Body of pancreas (tissue), 4 donors: Measurements from ENCODE around the gene SYK. TPM values are rescaled to one million over a fixed set of nuclear protein-coding genes. Genes with fewer than 3 reads are reported as not detected.

Experiments
- ATAC-seq: fragments of 150-250 bp; one replicate; pipeline ENCODE4 v1.9.1; 2016
- DNase-seq, 4 donors: peaks; one replicate each; pipeline ENCODE4 v3.0.0-alpha.2; 2019
- H3K27ac ChIP-seq, 4 donors: fragments of 200-600 bp; sonication (generic); 1 replicate in 3 of 4; 2 replicates in 1 of 4; pipeline versions ENCODE4 v1.5.1 to v1.6.1; 2016 to 2019; ENCODE audit warnings: mild to moderate bottlenecking in 1 of 4, mixed read lengths in 1 of 4, moderate library complexity in 1 of 4
- H3K27me3 ChIP-seq, 2 donors: fragments of 200-600 bp; sonication (generic); one replicate each; pipeline ENCODE4 v1.6.0; 2016; ENCODE audit warnings: mild to moderate bottlenecking in 1 of 2
- H3K36me3 ChIP-seq, 2 donors: fragments of 200-600 bp; sonication (generic); replicated peaks in 1 of 2; 2 replicates each; pipeline ENCODE4 v1.5.1; 2016; ENCODE audit warnings: low read depth in 2 of 2; ENCODE audit not compliant: insufficient read depth in 1 of 2
- H3K4me1 ChIP-seq: fragments of 200-600 bp; sonication (generic); one replicate; pipeline ENCODE4 v1.6.0; 2016
- H3K4me3 ChIP-seq, 2 donors: fragments of 200-600 bp; sonication (generic); 1 replicate in 1 of 2; 2 replicates in 1 of 2; pipeline ENCODE4 v1.5.1; 2016 to 2019
- H3K9me3 ChIP-seq, 3 donors: fragments of 200-600 bp; sonication (generic); 1 replicate in 2 of 3; 2 replicates in 1 of 3; pipeline ENCODE4 v1.5.1; 2016
- POLR2A ChIP-seq, 3 donors: fragments of 450-650 bp; IDR thresholded peaks; one replicate each; pipeline ENCODE4 v1.6.1; 2016; ENCODE audit warnings: antibody characterized with exemption in 3 of 3, mild to moderate bottlenecking in 2 of 3
- WGBS, 2 donors: methylation state at CpG; one replicate each; pipeline ENCODE4 v1.1.5; 2017; 5-methylcytosine and 5-hydroxymethylcytosine counted together
- intact Hi-C: fragments of 100-400 bp; cut with DNase I; formaldehyde crosslinking; loops from one replicate; pipeline ENCODE4 v1.15.1; 2023
- total RNA-seq, 2 donors: library from RNA; depleted of rRNA; stranded (reverse); fragments of >200 nt; gene quantifications; one replicate each; pipeline ENCODE4 v1.1.0, GENCODE V29; 2016
- TF ChIP-seq, protein P1 (sequence below), 7 experiments: fragments of 450-650 bp in 4 of 7; fragments of 200-600 bp in 3 of 7; sonication (generic) in 3 of 7; IDR thresholded peaks; one replicate each; pipeline ENCODE4 v1.5.1; 2016 to 2019; ENCODE audit warnings: antibody characterized with exemption in 7 of 7

SYK gene
- total RNA-seq, 2 donors from 2014 or later: 10.5 to 11.2 TPM

DNA sequence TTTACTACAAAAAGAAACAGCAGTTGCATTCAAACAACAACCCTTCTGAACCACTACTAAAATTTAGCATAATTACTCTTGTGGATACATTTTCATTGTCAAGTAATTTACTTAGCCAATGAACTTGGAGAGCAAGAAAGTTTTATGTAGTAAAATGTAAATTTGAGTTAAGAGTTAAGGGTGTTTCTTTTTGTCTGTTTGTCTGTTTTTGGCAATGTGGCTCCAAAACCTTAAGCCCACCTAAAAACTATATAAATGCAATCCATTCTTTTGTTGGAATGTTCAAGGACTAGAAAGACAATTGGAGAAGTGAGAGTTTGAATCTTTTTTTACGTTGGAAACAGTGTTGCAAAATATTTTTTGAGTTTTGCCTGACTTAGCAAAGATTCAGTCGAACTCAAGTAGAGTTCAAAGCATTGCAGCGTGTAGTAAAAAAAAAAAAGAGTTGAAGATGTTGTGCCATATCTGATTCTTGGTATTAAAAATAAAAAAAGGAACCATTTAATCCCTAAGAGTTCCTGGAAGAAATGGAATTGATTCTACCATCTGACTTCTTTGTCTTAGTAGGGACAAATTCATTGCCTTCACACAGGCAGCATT lies 867 bp downstream of the SYK start:
- WGBS, 2 donors: 19 to 27% methylated on average over 3 of the region's 3 CpGs
- intact Hi-C loops: no loop called here
- no peak for ATAC-seq

GRCh38 chr9:90803860-90804593 lies 2.4 kb downstream of the SYK start:
- ATAC-seq (no peak), DNase-seq (no peak)
- Histone ChIP-seq H3K27ac (no peak overlapping the region), H3K4me1 (peaks cover 30% of the 10 kb centered on the region), H3K36me3 (no peaks in the 10 kb centered on the region), H3K4me3 (no peak overlapping the region), H3K27me3 (no peaks in the 10 kb centered on the region), H3K9me3 (no peaks in the 10 kb centered on the region)
- no peak for TF ChIP-seq POLR2A (IDR thresholded peaks at IDR 0.05)
- TF ChIP-seq, protein P1, sequence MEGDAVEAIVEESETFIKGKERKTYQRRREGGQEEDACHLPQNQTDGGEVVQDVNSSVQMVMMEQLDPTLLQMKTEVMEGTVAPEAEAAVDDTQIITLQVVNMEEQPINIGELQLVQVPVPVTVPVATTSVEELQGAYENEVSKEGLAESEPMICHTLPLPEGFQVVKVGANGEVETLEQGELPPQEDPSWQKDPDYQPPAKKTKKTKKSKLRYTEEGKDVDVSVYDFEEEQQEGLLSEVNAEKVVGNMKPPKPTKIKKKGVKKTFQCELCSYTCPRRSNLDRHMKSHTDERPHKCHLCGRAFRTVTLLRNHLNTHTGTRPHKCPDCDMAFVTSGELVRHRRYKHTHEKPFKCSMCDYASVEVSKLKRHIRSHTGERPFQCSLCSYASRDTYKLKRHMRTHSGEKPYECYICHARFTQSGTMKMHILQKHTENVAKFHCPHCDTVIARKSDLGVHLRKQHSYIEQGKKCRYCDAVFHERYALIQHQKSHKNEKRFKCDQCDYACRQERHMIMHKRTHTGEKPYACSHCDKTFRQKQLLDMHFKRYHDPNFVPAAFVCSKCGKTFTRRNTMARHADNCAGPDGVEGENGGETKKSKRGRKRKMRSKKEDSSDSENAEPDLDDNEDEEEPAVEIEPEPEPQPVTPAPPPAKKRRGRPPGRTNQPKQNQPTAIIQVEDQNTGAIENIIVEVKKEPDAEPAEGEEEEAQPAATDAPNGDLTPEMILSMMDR (IDR thresholded peaks at IDR 0.05): no peak
- intact Hi-C loops: no loop called here
- 52 to 56% methylated on average over 3 of the region's 3 CpGs for WGBS, 2 donors

More for the DNA sequence above, 867 bp downstream of the SYK start:
- TF ChIP-seq, protein P1 (IDR thresholded peaks at IDR 0.05): no peak
- no peak for TF ChIP-seq POLR2A (IDR thresholded peaks at IDR 0.05)
- H3K36me3 ChIP-seq: no peaks in the 10 kb centered on the region
- DNase-seq: no peak
- no peaks in the 10 kb centered on the region for H3K9me3 ChIP-seq
- H3K4me3 ChIP-seq: peak overlapping the region; percentile 37 to 59
- H3K27ac ChIP-seq: peak overlapping the region in 3 of 4 donors; percentile 80 to 91 (median 86)
- no peaks in the 10 kb centered on the region for H3K27me3 ChIP-seq
- peaks cover 30% of the 10 kb centered on the region for H3K4me1 ChIP-seq

GRCh38 chr9:90805006-90805996 lies 3.7 kb downstream of the SYK start:
- H3K27ac ChIP-seq: no peak overlapping the region
- no peak overlapping the region for H3K4me3 ChIP-seq
- ATAC-seq: no peak
- H3K36me3 ChIP-seq: no peaks in the 10 kb centered on the region
- 51 to 55% methylated on average over 6 of the region's 6 CpGs for WGBS, 2 donors
- intact Hi-C loops: no loop called here
- peak in 1 of 4 donors; percentile 16 for DNase-seq
- H3K4me1 ChIP-seq: peaks cover 30% of the 10 kb centered on the region
- TF ChIP-seq, protein P1 (IDR thresholded peaks at IDR 0.05): no peak
- no peak for TF ChIP-seq POLR2A (IDR thresholded peaks at IDR 0.05)
- no peaks in the 10 kb centered on the region for H3K27me3 ChIP-seq
- no peaks in the 10 kb centered on the region for H3K9me3 ChIP-seq

DNA sequence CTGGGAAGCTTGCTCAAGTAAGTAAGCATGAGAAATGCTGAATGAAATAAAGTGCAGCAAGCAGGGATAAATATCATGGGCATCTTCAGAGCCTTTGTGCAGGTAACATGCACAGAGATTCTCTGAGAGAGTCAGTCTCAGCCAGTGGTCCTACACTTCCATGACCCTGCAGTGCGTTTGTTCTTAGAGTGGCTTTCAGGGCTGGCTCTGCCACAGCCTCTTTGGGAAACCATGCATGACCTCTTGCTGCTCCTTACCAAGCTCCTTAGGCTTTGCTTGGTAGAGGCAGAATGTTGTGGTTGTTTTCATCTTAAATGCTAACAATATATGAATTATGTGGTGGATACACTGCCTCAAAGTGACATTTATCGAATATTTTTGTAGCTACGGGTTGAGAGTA lies 5.4 kb downstream of the SYK start:
- intact Hi-C loops: no loop called here
- H3K27ac ChIP-seq: no peak overlapping the region
- WGBS, 2 donors: 85 to 90% methylated on average over 3 of the region's 3 CpGs
- ATAC-seq: no peak
- H3K9me3 ChIP-seq: no peaks in the 10 kb centered on the region
- H3K4me1 ChIP-seq: peaks cover 25% of the 10 kb centered on the region
- H3K27me3 ChIP-seq: no peaks in the 10 kb centered on the region
- H3K4me3 ChIP-seq: no peak overlapping the region
- TF ChIP-seq, protein P1 (IDR thresholded peaks at IDR 0.05): no peak
- no peak for TF ChIP-seq POLR2A (IDR thresholded peaks at IDR 0.05)
- H3K36me3 ChIP-seq: no peaks in the 10 kb centered on the region
- no peak for DNase-seq
